Sigmoid colon (tissue), 4 donors: Measurements from ENCODE around the gene GMDS.

ENCODE experiments used
- POLR2A ChIP-seq, 2 donors: fragments of 450-650 bp; IDR thresholded peaks; one replicate each; pipeline ENCODE4 v1.6.1; 2016; ENCODE audit warnings: antibody characterized with exemption in 2 of 2, mild to moderate bottlenecking in 2 of 2, moderate library complexity in 2 of 2
- POLR2AphosphoS5 ChIP-seq, 4 donors: sonication (generic); formaldehyde crosslinking; IDR thresholded peaks; one replicate each; pipeline ENCODE4 v1.6.1; 2017; ENCODE audit warnings: antibody characterized with exemption in 4 of 4
- TF ChIP-seq, protein P1 (sequence below), 4 experiments: fragments of 450-650 bp in 3 of 4; fragments of 200-600 bp in 1 of 4; IDR thresholded peaks; one replicate each; pipeline ENCODE4 v1.5.1; 2016 to 2019; ENCODE audit warnings: antibody characterized with exemption in 4 of 4, mild to moderate bottlenecking in 3 of 4, moderate library complexity in 2 of 4

DNA sequence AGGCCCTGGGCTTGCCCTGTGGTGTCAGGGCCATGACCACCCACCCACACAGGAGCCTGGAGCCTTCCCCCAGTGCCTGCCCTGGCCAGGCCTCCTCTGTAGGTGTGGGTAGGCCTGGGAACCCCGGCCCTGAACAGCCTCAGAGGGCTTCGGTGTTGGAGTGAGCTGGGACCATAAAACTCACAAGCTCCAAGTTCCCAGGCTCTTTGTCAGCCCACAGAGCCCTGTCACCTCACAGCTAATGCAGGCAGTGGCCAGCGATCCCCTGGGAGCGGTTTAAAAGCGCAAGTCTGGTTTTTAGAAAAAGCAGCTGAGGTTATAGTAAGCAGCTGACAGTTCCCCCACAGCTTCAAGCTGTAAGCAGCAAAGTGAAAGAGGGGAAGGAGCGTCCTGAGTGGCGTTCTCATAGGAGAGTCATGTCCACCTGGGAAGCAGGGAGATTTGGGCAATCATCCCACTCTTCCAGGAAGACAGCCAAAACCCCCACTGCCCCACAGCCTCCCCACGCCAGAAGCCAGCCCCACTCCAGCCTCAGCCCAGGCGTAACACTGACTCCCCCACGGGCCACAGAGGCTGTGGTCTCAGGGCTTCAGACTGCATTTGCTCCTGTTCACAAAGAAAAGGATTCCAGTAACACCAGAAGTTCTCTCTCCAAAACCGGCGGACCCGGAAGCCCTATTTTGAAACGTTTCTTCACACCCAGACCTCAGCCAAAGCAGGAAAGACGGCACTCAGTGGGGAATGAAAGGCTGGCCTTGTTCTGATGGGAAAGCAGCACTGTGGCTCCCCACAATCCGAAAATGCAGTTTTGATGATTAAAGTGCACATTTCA is 670.0 kb downstream of the GMDS start:
- TF ChIP-seq, protein P1, sequence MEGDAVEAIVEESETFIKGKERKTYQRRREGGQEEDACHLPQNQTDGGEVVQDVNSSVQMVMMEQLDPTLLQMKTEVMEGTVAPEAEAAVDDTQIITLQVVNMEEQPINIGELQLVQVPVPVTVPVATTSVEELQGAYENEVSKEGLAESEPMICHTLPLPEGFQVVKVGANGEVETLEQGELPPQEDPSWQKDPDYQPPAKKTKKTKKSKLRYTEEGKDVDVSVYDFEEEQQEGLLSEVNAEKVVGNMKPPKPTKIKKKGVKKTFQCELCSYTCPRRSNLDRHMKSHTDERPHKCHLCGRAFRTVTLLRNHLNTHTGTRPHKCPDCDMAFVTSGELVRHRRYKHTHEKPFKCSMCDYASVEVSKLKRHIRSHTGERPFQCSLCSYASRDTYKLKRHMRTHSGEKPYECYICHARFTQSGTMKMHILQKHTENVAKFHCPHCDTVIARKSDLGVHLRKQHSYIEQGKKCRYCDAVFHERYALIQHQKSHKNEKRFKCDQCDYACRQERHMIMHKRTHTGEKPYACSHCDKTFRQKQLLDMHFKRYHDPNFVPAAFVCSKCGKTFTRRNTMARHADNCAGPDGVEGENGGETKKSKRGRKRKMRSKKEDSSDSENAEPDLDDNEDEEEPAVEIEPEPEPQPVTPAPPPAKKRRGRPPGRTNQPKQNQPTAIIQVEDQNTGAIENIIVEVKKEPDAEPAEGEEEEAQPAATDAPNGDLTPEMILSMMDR (IDR thresholded peaks at IDR 0.05) = no peak
- no peak for TF ChIP-seq POLR2AphosphoS5 (IDR thresholded peaks at IDR 0.05)
- no peak for TF ChIP-seq POLR2A (IDR thresholded peaks at IDR 0.05)
